ENCODE data around the gene SEC24C. TPM values are rescaled to one million over a fixed set of nuclear protein-coding genes. Genes with fewer than 3 reads are reported as not detected.
"Not testable (repeated sequence)": the region's sequence is repeated elsewhere in the genome, so short reads cannot be mapped to it uniquely, and the experiment has no call there.

Gene SEC24C
- total RNA-seq, 1 donor from 2014 or later: 72.5 TPM

DNA sequence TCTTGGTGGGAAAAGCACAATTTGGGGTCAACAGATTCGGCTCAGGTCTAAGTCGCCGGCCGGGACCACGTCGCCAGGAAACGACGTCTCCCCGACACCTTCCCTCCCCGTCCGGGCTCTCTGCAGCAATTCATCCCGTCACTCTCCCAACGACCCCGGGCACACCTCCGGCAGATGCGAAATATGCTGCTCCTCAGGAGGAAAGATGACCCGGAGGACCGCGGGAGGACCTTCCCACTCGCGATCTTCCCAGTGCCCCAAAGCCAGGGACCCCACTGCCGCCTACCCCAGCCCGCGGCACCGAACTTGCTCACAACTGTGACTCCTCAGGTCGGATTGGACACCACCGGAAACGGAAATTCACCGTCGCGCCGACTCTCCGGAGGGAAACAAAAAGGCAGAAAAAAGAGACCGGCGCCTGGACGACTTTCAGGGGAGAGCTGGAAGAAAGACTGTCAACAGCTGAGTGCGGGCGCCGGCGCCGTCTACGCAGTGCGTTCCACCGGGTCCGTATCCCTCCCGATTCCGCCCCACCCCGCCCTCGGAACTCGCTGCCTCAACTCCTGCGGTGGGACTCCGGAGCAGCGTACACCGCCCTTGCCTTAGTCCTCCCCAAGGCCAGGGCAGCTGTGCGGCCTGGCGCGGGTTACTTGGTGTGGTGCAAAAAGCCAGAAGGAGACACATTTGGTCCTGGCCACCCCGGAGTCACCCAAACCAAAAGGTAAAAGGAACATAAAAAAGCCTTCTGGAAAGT is 13.8 kb upstream of the SEC24C start:
- peak; percentile 41 for DNase-seq (ENCODE audit: low read depth, low spot score)

DNA sequence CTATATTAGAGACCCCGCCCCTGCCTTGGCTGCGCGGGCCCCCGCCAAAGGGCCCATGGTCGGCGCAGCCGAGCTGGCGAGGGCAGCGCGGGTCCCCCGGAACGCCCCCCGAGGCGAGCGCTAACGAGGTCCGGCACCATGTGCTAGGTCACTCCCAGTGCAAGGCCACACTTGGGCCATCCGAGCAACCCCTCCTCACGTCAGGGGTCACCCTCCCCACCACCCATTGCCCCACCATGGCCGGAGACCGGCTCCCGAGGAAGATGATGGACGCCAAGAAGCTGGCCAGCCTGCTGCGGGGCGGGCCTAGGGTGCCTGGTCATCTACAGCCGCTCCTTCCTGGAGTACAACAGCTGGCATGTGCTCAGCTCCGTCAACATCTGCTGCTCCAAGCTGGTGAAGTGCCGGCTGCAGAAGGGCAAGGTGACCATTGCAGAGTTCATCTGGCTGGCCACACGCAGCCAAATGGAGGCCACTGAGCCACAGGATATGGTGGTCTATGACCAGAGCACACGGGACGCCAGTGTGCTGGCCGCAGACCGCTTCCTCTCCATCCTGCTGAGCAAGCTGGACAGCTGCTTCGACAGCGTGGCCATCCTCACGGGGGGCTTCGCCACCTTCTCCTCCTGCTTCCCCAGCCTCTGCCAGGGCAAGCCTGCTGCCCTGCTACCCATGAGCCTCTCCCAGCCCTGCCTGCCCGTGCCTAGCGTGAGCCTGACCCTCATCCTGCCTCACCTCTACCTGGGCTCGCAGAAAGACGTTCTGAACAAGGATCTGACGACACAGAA is 12.4 kb upstream of the SEC24C start:
- no peak for DNase-seq (ENCODE audit: low read depth, low spot score)

DNA sequence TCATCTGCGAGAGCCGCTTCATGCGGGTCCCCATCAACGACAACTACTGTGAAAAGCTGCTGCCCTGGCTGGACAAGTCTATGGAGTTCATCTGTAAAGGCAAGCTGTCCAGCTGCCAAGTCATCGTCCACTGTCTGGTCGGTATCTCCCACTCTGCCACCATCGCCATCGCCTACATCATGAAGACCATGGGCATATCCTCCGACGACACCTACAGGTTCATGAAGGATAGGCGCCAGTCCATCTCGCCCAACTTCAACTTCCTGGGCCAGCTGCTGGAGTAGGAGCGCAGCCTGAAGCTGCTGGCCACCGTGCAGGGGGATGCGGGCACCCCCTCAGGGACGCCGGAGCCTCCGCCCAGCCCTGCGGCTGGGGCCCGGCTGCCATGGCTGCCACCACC is 11.7 kb upstream of the SEC24C start:
- DNase-seq (ENCODE audit: low read depth, low spot score): no peak

DNA sequence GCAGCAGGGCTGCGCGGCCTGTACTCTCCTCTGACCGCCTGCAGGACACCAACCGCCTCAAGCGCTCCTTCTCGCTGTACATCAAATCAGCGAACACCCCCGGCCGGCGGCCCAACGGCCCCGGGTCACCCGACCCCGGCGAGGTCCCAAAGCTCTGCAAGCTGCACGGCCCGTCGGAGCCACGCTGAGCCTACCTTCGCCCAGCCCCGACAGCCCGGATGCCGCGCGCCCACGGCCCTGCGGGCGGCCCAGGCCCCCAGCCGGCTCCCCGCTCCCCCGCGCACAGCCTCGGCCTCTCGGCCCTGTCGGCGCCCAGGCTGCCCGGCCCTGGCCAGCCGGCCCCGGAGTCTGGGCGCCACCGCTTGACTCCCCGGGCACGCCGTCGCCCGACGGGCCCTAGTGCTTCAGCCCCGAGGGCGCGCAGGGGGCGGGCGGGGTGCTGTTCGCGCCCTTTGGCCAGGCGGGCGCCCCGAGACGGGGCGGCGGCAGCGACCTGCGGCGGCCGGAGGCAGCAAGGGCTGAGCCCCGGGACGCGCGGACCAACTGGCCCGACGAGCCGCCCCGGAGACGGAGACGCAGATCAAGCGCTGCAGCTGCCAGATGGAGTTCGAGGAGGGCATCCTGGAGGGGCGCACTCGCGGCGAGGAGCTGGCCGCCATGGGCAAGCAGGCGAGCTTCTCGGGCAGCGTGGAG is 11.1 kb upstream of the SEC24C start:
- DNase-seq (ENCODE audit: low read depth, low spot score): no peak

DNA sequence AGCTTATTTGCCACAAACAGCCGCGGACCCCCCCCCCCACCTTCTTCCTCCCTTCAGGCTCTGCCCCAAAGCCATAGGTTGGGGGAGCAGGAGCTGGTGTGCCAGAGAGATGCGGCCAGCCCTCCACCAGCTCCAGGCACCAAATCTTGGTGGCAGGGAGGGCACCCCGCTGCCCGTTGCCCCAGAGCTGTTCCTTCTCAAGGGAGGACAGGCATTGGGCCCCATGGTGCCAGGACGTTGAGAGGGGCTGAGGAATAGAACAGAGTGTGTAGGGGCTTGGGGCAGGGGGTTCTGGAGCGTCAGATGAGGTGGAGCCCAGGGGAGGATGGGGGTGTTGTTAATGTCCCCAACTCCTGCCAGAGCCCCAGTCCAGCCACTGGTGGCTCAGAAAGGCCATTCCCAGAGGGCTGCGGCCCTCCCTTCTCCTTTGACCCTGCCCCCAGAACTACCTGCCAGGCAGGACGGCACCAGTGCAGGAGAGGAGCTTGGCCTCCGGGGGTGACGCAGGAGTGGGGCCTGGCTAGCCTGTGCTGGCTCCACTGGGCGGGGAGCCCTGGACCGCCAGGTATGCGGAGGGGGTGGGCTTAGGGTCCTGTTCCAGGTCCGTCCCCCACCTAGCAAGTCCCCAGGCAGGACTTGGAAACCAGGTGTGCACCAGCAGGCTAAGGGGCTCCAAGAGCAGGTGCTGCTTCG is 10.0 kb upstream of the SEC24C start:
- no peak for DNase-seq (ENCODE audit: low read depth, low spot score)

DNA sequence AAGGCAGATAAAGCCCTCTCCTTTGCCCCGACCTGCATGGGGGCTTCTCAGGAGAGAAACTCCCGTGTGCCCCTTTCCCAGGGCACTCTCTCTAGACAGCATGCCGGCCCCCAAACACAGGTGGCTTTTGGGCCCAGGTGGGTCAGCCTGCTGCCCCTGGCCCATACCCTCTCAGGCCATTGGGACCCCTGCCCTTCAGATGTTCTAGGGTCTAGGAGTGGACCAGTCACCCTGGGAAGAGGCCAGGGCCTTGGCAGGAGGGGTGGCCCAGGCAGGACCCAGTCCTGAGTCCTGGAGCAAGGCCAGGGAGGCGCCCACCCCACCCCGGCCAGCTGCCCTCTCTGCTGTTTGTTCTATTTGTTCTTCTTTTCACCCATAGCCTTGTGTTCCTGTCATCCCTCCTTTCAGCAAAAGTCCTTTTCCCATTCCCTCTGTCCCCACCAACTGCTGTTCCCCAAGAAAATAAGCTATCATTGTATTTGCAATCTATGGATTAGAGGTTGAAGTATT is 9.3 kb upstream of the SEC24C start:
- no peak for DNase-seq (ENCODE audit: low read depth, low spot score)

DNA sequence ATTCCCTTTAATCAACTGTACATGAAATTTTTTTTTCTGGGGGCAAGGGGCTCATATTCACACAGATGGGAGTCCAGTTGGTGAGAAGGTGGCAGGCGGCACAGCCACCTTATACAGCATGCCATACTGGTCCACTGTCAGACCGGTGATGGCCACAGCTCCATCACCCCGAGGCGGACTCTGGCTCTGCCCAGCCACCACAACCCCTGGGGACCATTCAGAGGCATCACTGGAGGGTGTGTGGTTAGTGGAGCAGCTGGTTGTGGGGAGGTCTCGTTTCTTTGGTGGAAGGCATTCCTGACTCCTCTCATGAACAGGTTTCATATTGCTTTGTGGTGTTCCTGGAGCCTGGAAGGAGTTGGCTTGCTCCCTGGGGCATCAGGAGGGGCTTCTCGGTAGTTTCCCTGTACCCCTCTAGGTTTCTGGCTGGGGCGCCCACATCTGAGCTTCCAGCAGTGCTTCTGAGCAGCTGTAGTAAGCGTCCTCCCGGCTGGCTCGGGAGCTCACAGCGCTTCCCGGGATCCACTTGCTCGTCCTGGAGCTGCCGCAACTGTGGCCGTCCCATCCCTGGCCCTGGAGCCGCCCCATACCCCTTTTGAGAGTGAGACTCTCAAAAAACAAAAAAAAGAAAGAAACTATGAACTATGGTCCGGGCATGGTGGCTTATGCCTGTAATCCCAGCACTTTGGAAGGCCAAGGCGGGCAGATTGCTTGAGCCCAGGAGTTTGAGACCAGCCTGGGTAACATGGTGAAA is 3.5 kb upstream of the SEC24C start:
- DNase-seq (ENCODE audit: low read depth, low spot score): not testable (repeated sequence)

DNA sequence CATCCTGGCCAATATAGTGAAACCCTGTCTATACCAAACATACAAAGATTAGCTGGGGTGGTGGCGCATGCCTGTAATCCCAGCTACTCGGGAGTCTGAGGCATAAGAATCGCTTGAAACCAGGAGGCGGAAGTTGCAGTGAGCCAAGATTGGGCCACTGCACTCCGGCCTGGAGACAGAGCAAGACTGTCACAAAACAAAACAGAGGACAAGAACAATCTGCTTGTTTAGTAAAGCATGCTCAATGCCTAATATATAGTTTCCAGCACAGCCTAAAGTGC is 1.8 kb upstream of the SEC24C start:
- no peak for DNase-seq (ENCODE audit: low read depth, low spot score)

DNA sequence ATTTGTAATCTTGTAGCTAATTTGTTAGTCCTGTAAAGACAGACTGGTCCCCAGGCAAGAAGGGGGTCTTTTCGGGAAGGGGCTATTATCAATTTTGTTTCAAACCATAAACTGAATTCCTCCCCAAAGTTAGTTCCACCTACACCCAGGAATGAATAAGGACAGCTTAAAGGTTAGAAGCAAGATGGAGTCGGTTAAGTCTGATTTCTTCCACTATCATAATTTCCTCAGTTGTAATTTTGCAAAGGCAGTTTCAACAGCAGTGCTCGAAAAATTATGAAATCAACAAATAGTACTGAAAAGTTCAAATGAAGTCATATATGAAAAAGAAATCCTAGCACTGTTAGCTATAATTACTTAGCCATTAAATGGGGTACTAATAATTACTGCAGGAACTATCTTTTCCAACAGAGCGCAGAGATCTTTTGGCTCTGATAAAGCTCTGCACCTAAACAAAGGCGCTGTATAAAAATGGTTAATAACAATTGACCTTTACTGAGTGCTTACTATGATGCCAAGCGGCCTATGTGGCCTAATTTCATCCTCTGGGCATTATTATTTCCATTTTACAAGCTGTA is 756 bp upstream of the SEC24C start:
- DNase-seq (ENCODE audit: low read depth, low spot score): no peak

DNA sequence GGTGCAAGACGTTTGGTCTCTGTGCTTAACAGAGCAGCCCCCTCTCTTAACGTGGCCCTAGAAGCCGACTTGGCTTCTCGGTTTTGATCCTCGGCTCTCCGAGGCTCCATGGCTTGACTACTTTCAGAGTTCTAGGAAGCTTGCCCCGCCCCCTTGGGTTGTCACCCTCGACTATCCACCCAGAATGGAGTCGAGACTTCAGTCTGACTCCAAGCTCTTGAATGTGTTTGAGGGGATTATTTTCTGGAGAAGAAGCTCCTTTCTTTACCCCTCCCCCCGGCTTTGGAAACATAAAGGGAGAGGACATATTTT is 448 bp downstream of the SEC24C start:
- DNase-seq (ENCODE audit: low read depth, low spot score): peak; percentile 15

DNA sequence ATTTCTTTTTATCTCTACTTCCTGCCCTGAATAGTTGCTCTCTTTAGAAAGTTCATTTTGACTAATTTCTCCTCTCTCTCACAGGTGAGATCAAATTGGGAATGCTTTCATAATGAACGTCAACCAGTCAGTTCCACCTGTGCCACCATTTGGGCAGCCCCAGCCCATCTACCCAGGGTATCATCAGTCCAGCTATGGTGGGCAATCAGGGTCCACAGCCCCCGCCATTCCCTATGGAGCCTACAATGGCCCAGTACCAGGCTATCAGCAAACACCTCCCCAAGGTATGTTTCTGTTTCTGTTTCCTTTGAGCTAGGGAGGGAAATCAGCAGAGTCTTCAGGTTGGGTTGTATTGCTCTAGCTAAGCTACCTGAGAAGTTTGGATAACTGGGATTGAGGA is 2.5 kb downstream of the SEC24C start:
- DNase-seq (ENCODE audit: low read depth, low spot score): no peak

DNA sequence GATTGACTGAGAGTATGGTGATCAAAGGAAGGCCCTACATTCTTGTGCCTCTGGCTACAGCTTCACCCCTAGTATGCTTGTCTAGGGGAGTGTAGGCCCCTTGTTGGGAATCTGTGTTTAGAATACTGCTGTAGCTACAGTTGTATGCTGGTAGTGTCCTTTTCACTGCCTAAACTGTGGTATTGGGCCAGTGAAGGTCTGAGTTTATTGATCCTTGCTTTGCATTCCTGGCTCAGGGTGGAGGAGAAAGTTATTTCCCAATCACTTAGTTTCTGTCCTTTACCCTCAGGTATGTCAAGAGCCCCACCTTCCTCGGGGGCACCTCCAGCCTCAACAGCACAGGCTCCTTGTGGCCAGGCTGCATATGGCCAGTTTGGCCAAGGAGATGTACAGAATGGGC is 6.6 kb downstream of the SEC24C start:
- DNase-seq (ENCODE audit: low read depth, low spot score): no peak

DNA sequence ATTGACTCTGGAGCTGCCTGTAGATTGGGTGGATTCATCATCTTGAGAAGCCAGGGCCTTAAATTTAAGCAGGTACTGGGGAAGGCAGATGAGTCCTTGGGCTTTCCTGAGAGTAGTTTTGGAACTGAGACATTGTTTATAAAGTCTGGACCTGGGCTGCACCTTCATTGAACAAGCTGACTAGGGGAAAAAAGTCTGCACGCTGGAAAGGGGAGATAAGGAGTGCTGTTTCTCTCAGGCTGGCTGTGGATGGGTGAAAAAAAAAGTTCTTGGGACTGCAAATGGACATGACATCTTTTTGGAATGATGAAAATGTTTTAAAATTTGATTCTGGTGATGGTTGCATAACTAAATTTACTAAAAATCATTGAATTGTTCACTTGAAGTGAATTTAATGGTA is 12.0 kb downstream of the SEC24C start:
- no peak for DNase-seq (ENCODE audit: low read depth, low spot score)

DNA sequence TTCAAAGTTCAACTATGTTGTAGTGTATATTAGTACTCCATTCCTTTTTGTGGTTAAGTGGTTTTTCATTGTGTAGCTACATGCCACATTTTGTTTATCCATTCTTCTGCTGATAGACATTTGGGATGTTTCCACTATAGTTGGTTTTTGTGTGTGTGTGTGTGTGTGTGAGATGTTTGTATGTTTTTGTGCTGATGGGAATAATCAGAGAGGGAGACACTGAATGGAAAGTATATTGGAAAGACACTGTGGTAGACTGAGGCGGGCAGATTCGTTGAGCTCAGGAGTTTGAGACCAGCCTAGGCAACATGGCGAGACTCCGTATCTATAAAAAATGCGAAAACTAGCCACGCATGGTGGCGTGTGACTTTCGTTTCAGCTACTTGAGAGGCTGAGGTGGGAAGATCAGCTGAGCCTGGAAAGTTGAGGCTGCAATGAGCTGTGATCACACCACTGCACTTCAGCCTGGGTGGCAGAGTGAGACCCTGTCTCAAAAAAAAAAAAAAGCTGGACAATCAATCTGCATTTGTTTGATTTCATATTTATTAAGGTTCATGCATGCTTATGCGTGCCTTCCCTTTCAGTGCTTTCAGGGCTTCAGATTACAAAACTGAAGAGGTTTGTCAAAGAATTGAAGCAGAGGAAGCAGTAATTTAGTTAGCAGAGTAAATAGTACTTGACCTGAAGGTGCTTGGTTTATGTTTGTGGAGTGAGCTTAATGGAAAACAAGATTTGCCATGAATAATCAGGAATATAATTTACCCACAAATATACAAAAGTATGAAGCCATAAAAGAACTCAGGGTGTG is 14.7 kb downstream of the SEC24C start:
- no peak for DNase-seq (ENCODE audit: low read depth, low spot score)

DNA sequence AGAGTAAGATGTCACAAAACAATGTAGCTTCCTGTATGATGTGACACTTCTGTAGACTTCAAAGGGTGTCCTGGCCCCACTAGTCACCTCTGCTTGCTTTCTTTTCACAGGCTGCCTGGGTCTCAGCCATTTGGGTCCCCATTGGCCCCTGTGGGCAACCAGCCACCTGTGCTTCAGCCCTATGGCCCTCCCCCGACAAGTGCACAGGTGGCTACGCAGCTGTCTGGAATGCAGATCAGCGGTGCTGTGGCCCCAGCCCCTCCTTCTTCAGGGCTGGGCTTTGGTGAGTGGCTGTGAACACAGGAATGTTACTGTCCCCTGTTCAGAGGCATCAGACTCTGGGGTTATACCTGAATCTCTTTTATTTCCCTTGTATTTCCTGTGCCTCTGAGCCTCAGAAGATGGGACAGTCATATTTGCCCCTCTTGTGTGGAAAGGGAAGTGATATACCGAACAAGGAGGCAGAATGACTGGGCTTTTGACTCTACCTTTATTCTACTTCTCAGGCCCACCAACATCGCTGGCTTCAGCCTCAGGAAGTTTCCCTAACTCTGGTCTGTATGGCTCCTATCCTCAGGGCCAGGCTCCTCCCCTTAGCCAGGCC is 15.4 kb downstream of the SEC24C start:
- no peak for DNase-seq (ENCODE audit: low read depth, low spot score)

DNA sequence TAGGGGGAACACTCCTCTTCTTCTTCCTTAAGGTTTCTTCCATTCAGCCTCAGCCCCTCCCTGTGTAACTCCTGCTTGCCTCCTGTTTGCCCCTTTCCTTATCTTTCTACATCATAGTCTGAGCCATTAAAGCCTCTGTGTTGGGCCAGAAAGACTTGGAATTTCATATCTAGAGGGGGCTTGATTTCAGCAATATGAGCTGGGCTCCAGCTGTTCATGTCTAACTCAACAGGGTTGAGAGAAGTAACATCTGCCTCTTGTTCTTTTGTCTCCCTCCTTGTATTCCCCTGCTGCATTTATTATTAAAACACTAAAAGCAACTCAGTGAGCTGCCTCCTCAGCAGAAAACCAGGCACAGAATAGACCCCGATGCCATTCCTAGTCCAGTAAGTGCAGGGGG is 17.6 kb downstream of the SEC24C start:
- no peak for DNase-seq (ENCODE audit: low read depth, low spot score)

DNA sequence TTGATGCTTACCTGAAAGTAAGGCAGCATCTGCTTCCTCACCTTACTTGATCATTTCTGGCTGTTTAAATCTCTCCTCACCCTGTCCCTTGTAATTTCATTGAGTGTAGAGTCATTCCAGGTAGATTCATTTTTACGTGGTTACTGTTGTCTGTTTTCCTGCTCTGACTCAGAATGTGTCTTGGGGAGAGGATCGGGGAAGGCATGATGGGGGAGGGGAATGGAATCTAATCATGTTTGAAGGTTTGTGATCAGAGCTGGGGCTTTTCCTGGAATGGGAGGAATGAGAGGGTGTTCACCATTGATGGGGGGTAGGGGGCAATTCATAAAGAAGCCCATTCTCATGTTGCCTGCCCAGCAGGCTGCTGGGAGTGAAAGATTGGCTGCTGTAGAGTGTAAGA is 18.7 kb downstream of the SEC24C start:
- DNase-seq (ENCODE audit: low read depth, low spot score): no peak

DNA sequence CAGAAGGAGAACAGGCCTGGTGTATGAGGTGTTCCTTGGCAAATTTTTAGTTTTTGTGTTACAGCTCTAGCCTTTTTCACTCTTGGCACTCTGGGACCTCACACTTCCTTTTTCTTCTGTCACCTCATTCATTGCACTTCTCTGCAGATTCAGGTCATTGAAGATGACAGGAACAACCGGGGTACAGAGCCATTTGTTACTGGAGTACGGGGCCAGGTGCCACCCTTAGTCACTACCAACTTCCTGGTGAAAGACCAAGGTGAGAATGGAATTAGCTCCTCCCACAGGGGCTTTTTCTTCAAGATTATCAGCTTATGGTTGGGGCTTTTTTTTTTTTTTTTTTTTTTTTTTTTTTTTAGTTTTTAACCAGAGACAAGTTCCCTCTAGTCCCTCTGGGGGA is 19.2 kb downstream of the SEC24C start:
- DNase-seq (ENCODE audit: low read depth, low spot score): no peak

DNA sequence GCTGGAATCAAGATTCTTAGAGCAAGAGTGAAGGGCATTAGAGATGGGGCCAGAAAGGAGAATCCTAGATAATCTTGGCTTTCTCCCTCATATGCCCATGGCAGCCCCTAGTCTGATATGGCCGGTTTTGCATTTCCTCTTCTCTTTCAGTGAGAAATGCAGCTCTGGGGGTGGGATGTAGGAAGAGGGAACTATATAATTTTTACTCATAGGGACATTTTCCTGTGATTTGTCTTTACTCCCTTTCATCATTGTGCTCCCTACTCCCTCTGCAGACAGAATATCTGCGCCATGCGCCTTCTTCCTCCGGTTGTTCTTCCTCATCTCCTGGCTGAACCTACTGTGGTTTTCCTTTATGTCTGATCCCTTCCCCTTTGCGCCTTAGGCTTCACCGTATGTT is 20.9 kb downstream of the SEC24C start:
- DNase-seq (ENCODE audit: low read depth, low spot score): no peak

DNA sequence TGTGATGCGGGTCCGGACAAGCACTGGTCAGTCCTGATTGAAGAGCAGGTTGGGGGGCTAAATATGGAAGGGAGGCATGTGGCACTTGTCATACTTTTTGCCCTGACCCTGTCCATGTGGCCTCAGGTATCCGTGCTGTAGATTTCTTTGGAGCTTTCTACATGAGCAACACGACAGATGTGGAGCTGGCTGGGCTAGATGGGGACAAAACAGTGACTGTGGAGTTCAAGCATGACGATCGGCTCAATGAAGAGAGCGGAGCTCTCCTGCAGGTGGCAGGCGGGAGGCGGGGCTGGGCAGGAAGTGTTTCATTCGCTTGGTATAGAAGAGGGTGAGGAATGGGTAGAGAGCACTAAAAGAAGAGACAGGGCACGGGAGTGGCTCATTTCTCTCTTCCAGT is 24.7 kb downstream of the SEC24C start:
- DNase-seq (ENCODE audit: low read depth, low spot score): no peak
